Ishikawa (cell line): Measurements from ENCODE around the gene C19orf81.

Experiments
- CEBPB ChIP-seq: IDR thresholded peaks from 2 replicates; pipeline ENCODE4 v1.6.1; 2012
- CREB1 ChIP-seq: IDR thresholded peaks from 2 replicates; pipeline ENCODE4 v1.6.1; 2012; ENCODE audit warnings: low read depth
- EGR1 ChIP-seq: IDR thresholded peaks from 2 replicates; pipeline ENCODE4 v1.6.1; 2012
- EP300 ChIP-seq: IDR thresholded peaks from 2 replicates; pipeline ENCODE4 v1.6.1; 2012; ENCODE audit warnings: borderline replicate concordance
- FOXM1 ChIP-seq: IDR thresholded peaks from 2 replicates; pipeline ENCODE4 v1.6.1; 2012; ENCODE audit warnings: low read depth, borderline replicate concordance
- RAD21 ChIP-seq: IDR thresholded peaks from 2 replicates; pipeline ENCODE4 v1.6.1; 2012; ENCODE audit warnings: low read depth
- REST ChIP-seq: IDR thresholded peaks from 2 replicates; pipeline ENCODE4 v1.6.1; 2012; ENCODE audit warnings: low read depth, mild to moderate bottlenecking
- TAF1 ChIP-seq: IDR thresholded peaks from 2 replicates; pipeline ENCODE4 v1.6.1; 2012; ENCODE audit warnings: low read depth, mild to moderate bottlenecking
- TCF12 ChIP-seq: IDR thresholded peaks from 2 replicates; pipeline ENCODE4 v1.6.1; 2012; ENCODE audit warnings: low read depth
- YY1 ChIP-seq: IDR thresholded peaks from 2 replicates; pipeline ENCODE4 v1.6.1; 2012; ENCODE audit warnings: low read depth

- no peak for TF ChIP-seq EP300
- no peak for TF ChIP-seq RAD21
- TF ChIP-seq TAF1, result no peak
- no peak for TF ChIP-seq EGR1
- TF ChIP-seq FOXM1, result no peak
- TF ChIP-seq TCF12, result no peak
- no peak for TF ChIP-seq YY1
- TF ChIP-seq REST, result no peak
- no peak for TF ChIP-seq CEBPB
- no peak for TF ChIP-seq CREB1
These were observed 586 bp upstream of the C19orf81 start for GRCh38 chr19:50648659-50649058.
